NOMO-1 treated with DMSO at 0.1 percent for 48 hours (cell line): Measurements from ENCODE around the gene POLR1C.
"Not testable (repeated sequence)": the region's sequence is repeated elsewhere in the genome, so short reads cannot be mapped to it uniquely, and the experiment has no call there.

Experiments used
- DNase-seq: peaks from one replicate; lab custom pipeline; 2025; ENCODE audit not compliant: unreplicated experiment; lab: John Stamatoyannopoulos, UW

The POLR1C gene

DNA sequence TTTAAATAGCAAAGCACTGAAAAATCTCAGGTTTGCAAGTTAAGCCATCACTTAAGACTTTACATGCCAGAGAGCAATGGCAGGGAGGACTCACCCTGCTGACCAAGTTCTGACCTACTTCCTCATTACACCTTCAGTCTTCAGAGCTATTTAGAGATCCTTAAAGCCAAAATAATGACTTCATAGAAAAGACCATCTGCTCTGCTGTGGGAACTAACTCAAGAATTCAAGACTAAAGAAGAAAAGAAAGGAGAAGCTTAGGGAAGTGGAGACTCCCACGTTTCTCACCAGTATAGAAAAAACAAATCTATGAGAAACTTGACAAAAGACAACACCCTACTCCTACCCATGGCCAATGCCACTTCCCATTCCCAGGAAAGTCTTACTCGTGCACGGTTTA is 30.3 kb downstream of the POLR1C start:
- DNase-seq: no peak

DNA sequence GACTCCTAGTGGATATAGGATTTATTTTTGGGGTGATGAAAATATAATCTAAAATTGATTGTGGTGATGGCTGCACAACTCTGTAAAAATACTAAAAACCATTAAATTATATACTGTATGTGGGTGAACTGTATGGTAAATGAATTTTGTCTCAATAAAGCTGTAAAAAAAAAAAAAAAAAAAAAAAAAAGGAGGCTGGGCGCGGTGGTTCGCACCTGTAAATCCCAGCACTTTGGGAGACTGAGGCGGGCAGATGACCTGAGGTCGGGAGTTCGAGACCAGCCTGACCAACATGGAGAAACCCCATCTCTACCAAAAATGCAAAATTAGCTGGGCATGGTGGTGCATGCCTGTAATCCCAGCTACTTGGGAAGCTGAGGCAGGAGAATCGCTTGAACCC is 40.7 kb downstream of the POLR1C start:
- not testable (repeated sequence) for DNase-seq

DNA sequence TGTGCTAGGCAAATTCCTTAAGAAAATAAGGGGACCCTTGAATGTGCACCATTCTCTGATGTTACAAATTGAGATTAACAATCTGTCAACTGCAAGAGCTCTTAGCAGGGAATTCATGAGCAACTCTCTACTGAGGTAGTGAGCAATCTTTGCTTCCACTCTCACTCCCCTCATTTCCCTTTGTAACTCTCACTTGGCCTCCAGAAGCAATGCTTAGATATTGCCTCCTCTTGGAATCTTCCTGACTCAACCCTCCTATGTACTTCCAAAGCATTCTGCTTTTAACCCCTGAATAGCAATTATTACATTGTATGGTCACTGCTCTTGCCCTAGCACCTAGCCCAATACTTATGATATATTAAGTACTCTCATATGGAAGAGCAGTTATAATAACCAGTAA is 42.4 kb downstream of the POLR1C start:
- DNase-seq: no peak

- DNase-seq: peak; percentile 52
These were observed 54.1 kb downstream of the POLR1C start for GRCh38 chr6:43570876-43571441.
